ENCODE data around the gene RPL14. TPM values are rescaled to one million over a fixed set of nuclear protein-coding genes. Genes with fewer than 3 reads are reported as not detected.

Gene RPL14
- total RNA-seq (1,297 TPM), polyA plus RNA-seq (ENCODE audit: insufficient read depth in 1 of 8, insufficient read length in 8 of 8, low replicate concordance in 1 of 8) (1,000 to 10,000 TPM; 2,415 to 3,184 (median 2,685) TPM)
- long read RNA-seq, donor 1, full-length matches to known transcripts = 530 of 593 reads
- long read RNA-seq, donor 1, partial matches to known transcripts = 43 of 593 reads
- long read RNA-seq, donor 1, other reads (novel, unspliced or antisense) = 20 of 593 reads
- long read RNA-seq, donor 2, full-length matches to known transcripts = 125 of 146 reads
- long read RNA-seq, donor 2, partial matches to known transcripts = 16 of 146 reads
- long read RNA-seq, donor 2, other reads (novel, unspliced or antisense) = 5 of 146 reads
- long read RNA-seq, donor 3, full-length matches to known transcripts = 1,103 of 1,458 reads
- long read RNA-seq, donor 3, partial matches to known transcripts = 355 of 1,458 reads
- long read RNA-seq, donor 3, other reads (novel, unspliced or antisense) = 0 of 1,458 reads
- long read RNA-seq, donor 4, full-length matches to known transcripts = 746 of 902 reads
- long read RNA-seq, donor 4, partial matches to known transcripts = 136 of 902 reads
- long read RNA-seq, donor 4, other reads (novel, unspliced or antisense) = 20 of 902 reads
- long read RNA-seq, donor 5, full-length matches to known transcripts = 2,538 of 3,033 reads
- long read RNA-seq, donor 5, partial matches to known transcripts = 309 of 3,033 reads
- long read RNA-seq, donor 5, other reads (novel, unspliced or antisense) = 186 of 3,033 reads
- long read RNA-seq, donor 6, full-length matches to known transcripts = 1,974 of 2,519 reads
- long read RNA-seq, donor 6, partial matches to known transcripts = 523 of 2,519 reads
- long read RNA-seq, donor 6, other reads (novel, unspliced or antisense) = 22 of 2,519 reads
- long read RNA-seq, donor 7, full-length matches to known transcripts = 1,257 of 1,607 reads
- long read RNA-seq, donor 7, partial matches to known transcripts = 350 of 1,607 reads
- long read RNA-seq, donor 7, other reads (novel, unspliced or antisense) = 0 of 1,607 reads
- long read RNA-seq, donor 8, full-length matches to known transcripts = 1,266 of 1,532 reads
- long read RNA-seq, donor 8, partial matches to known transcripts = 206 of 1,532 reads
- long read RNA-seq, donor 8, other reads (novel, unspliced or antisense) = 60 of 1,532 reads
- long read RNA-seq, donor 9, full-length matches to known transcripts = 949 of 1,256 reads
- long read RNA-seq, donor 9, partial matches to known transcripts = 284 of 1,256 reads
- long read RNA-seq, donor 9, other reads (novel, unspliced or antisense) = 23 of 1,256 reads
- long read RNA-seq, donor 10, full-length matches to known transcripts = 1,735 of 2,028 reads
- long read RNA-seq, donor 10, partial matches to known transcripts = 193 of 2,028 reads
- long read RNA-seq, donor 10, other reads (novel, unspliced or antisense) = 100 of 2,028 reads
- long read RNA-seq, donor 11, full-length matches to known transcripts = 1,181 of 1,442 reads
- long read RNA-seq, donor 11, partial matches to known transcripts = 238 of 1,442 reads
- long read RNA-seq, donor 11, other reads (novel, unspliced or antisense) = 23 of 1,442 reads

DNA sequence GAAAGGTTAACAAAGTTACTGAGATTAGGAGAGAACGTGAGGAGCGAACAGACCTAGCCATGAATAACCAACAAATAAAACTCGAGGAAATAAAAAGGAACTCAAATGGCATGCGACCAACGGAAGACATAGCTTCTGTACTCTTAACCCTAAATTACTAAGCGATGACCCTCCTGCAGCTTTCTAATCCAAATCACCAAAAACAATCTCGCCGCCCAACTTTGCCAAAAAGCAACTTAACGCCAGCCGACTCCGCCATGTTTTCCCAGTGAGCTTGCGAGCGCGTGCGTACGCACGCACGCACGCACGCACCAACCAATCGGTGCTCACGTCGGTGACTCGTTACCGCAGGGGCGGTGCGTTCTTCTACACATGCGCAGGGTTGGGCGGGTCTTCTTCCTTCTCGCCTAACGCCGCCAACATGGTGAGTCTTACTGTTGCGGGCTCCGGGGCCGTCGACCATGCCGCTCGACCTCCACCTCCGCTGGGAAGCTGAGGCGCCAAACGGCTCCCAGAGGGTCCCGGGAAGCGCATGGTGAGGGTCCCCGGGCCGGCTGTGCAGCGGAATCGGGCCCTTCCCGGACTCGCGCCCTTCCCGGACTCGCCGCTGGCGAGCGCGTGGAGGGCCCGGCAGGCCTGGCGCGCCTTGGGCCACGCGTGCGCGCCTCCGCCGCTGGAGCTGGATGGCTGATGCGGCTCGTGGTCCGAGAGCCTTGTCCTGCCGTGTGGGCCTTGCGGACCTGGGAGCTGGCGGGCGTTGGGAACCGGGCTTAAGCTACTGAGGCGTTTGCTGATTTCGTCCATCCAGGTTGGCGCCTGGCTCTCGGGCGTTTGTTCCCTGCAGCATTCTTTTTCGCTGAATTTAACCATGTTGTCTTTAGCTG lies at the start of gene RPL14:
TSS of gene RPL14 (plus strand) at position 400 of the 884 bp plus-strand sequence. CDS start at position 533, 133 bp downstream.
- H3K36me3 ChIP-seq (ENCODE audit: control insufficient read depth, insufficient read depth, low read length) = peaks cover 29% of the 10 kb centered on the region
- H3K4me1 ChIP-seq (ENCODE audit: control insufficient read depth, insufficient read depth, low read length) = peaks cover 19% of the 10 kb centered on the region
- H3K9me3 ChIP-seq (replicated peaks; ENCODE audit: control insufficient read depth, low read depth, low read length) = no peaks in the 10 kb centered on the region
- under 1% methylated on average over 71 of the region's 79 CpGs for WGBS (ENCODE audit: insufficient coverage)
- peak; percentile 99 for DNase-seq
- no peaks in the 10 kb centered on the region for H3K27me3 ChIP-seq (ENCODE audit: control insufficient read depth, insufficient read depth, low read length)
- peak within 1 kb of the TSS; percentile 92 for H3K27ac ChIP-seq (ENCODE audit: low read length)
- H3K4me3 ChIP-seq (ENCODE audit: low read length) = peak within 1 kb of the TSS; percentile 98

- Histone ChIP-seq H3K27ac (ENCODE audit: low read length) (no peak overlapping the region), H3K9me3 (replicated peaks; ENCODE audit: control insufficient read depth, low read depth, low read length) (no peaks in the 10 kb centered on the region), H3K27me3 (ENCODE audit: control insufficient read depth, insufficient read depth, low read length) (no peaks in the 10 kb centered on the region), H3K4me1 (ENCODE audit: control insufficient read depth, insufficient read depth, low read length) (no peaks in the 10 kb centered on the region), H3K36me3 (ENCODE audit: control insufficient read depth, insufficient read depth, low read length) (no peaks in the 10 kb centered on the region), H3K4me3 (ENCODE audit: low read length) (no peak overlapping the region)
- 83% methylated on average over 1 of the region's 3 CpGs for WGBS (ENCODE audit: insufficient coverage)
- DNase-seq = no peak
Measured at GRCh38 chr3:40407611-40408010, 49.5 kb upstream of the RPL14 start.

DNA sequence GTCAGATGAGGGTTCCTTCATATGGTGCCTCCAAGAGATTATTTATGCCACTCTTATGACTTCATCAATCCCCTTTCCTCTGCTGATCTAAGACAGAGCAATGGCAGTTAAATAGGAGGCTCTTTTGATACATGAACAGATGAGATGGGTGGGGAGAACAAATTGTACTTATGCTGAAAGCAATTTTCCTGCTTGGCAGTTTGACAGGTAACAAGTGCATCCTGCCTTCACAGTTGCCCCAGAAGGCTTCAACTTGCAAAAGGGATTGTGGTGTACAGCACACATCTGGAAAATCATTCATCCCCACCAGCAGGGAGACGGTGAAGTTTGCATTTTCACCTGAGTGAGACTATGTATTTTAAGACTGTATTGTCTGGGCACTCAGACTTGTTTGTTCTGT lies 42.9 kb upstream of the RPL14 start:
- no peak overlapping the region for H3K27ac ChIP-seq (ENCODE audit: low read length)
- no peaks in the 10 kb centered on the region for H3K36me3 ChIP-seq (ENCODE audit: control insufficient read depth, insufficient read depth, low read length)
- no peak overlapping the region for H3K4me3 ChIP-seq (ENCODE audit: low read length)
- H3K27me3 ChIP-seq (ENCODE audit: control insufficient read depth, insufficient read depth, low read length) = no peaks in the 10 kb centered on the region
- no CpG with 5 or more reads among the region's 1 CpG for WGBS (ENCODE audit: insufficient coverage)
- DNase-seq = no peak
- no peaks in the 10 kb centered on the region for H3K9me3 ChIP-seq (replicated peaks; ENCODE audit: control insufficient read depth, low read depth, low read length)
- H3K4me1 ChIP-seq (ENCODE audit: control insufficient read depth, insufficient read depth, low read length) = no peaks in the 10 kb centered on the region

GRCh38 chr3:40417845-40418543 lies 39.1 kb upstream of the RPL14 start:
- DNase-seq = no peak
- Histone ChIP-seq H3K4me1 (ENCODE audit: control insufficient read depth, insufficient read depth, low read length) (no peaks in the 10 kb centered on the region), H3K27me3 (ENCODE audit: control insufficient read depth, insufficient read depth, low read length) (no peaks in the 10 kb centered on the region), H3K36me3 (ENCODE audit: control insufficient read depth, insufficient read depth, low read length) (no peaks in the 10 kb centered on the region), H3K9me3 (replicated peaks; ENCODE audit: control insufficient read depth, low read depth, low read length) (no peaks in the 10 kb centered on the region), H3K4me3 (ENCODE audit: low read length) (no peak overlapping the region), H3K27ac (ENCODE audit: low read length) (no peak overlapping the region)
- WGBS (ENCODE audit: insufficient coverage) = no CpG with 5 or more reads among the region's 2 CpGs

DNA sequence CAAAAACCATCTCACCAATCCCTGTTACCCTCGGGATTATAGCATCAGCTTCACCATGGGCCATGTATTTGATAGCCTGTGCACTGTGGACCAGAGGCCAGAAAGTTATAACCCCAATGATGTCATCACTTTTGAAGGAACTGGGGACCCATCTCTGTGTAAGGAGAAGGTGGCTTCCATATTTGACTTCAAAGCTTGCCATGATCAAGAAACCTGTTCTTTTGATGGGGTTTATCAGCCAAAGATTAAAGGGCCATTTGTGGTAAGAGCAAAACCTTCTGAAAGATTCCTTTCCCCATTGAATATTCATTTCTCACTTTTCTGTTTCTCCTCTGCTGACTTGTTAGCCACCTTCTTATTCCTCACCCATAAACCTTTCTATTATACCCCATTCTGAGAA lies 34.3 kb upstream of the RPL14 start:
- no peak for DNase-seq
- H3K4me1 ChIP-seq (ENCODE audit: control insufficient read depth, insufficient read depth, low read length) = no peaks in the 10 kb centered on the region
- 83% methylated on average over 1 of the region's 1 CpG for WGBS (ENCODE audit: insufficient coverage)
- no peaks in the 10 kb centered on the region for H3K9me3 ChIP-seq (replicated peaks; ENCODE audit: control insufficient read depth, low read depth, low read length)
- no peak overlapping the region for H3K27ac ChIP-seq (ENCODE audit: low read length)
- H3K36me3 ChIP-seq (ENCODE audit: control insufficient read depth, insufficient read depth, low read length) = no peaks in the 10 kb centered on the region
- no peak overlapping the region for H3K4me3 ChIP-seq (ENCODE audit: low read length)
- no peaks in the 10 kb centered on the region for H3K27me3 ChIP-seq (ENCODE audit: control insufficient read depth, insufficient read depth, low read length)

DNA sequence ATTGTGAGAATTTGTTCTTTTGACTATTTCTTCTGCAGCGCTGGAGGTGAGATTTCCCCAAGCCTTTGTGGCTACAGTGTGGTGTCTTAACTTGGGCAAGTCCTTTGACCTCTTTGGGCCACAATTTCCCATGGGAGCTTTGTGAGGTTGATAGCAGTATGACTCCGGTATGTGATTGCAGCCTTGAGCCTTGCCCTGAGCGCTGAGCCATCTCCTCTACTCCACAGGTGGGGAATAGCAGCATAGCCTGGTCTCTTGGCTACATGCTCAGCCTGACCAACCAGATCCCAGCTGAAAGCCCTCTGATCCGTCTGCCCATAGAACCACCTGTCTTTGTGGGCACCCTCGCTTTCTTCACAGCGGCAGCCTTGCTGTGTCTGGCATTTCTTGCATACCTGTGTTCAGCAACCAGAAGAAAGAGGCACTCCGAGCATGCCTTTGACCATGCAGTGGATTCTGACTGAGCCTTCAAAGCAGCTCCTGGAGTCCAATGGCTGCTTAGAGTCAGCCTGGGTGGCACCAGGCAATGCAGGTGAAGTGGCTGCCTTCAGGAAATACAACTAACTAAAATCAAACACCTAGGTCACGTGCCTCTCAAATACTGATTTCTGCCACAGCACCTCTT lies 30.0 kb upstream of the RPL14 start:
- 90% methylated on average over 4 of the region's 8 CpGs for WGBS (ENCODE audit: insufficient coverage)
- no peaks in the 10 kb centered on the region for H3K27me3 ChIP-seq (ENCODE audit: control insufficient read depth, insufficient read depth, low read length)
- no peak overlapping the region for H3K4me3 ChIP-seq (ENCODE audit: low read length)
- no peak for DNase-seq
- no peaks in the 10 kb centered on the region for H3K9me3 ChIP-seq (replicated peaks; ENCODE audit: control insufficient read depth, low read depth, low read length)
- H3K27ac ChIP-seq (ENCODE audit: low read length) = no peak overlapping the region
- H3K36me3 ChIP-seq (ENCODE audit: control insufficient read depth, insufficient read depth, low read length) = no peaks in the 10 kb centered on the region
- H3K4me1 ChIP-seq (ENCODE audit: control insufficient read depth, insufficient read depth, low read length) = no peaks in the 10 kb centered on the region

- Histone ChIP-seq H3K4me3 (ENCODE audit: low read length) (no peak overlapping the region), H3K4me1 (ENCODE audit: control insufficient read depth, insufficient read depth, low read length) (no peaks in the 10 kb centered on the region), H3K27me3 (ENCODE audit: control insufficient read depth, insufficient read depth, low read length) (no peaks in the 10 kb centered on the region), H3K9me3 (replicated peaks; ENCODE audit: control insufficient read depth, low read depth, low read length) (no peaks in the 10 kb centered on the region), H3K27ac (ENCODE audit: low read length) (no peak overlapping the region), H3K36me3 (ENCODE audit: control insufficient read depth, insufficient read depth, low read length) (no peaks in the 10 kb centered on the region)
- no CpG with 5 or more reads among the region's 2 CpGs for WGBS (ENCODE audit: insufficient coverage)
- DNase-seq = no peak
Measured at GRCh38 chr3:40432793-40433192, 24.3 kb upstream of the RPL14 start.

DNA sequence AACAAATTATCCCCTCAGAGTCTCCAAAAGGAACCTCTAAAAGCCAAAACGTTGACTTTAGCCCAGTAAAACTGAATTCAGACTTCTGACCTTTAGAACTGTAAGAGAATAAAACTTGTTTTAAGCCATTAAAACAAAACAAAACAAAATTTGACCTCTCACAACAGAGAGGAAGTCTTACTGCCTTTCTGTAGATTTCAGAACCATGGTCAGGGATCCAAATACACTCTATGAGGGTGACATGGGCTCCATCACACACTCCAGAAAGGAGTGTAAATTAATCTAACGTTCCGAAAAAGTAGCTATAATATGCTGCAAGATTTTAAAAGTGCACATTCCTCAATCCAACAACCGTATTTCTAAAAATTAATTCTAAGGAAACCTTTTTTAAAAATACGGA lies 19.2 kb upstream of the RPL14 start:
- DNase-seq = no peak
- Histone ChIP-seq H3K36me3 (ENCODE audit: control insufficient read depth, insufficient read depth, low read length) (no peaks in the 10 kb centered on the region), H3K27ac (ENCODE audit: low read length) (no peak overlapping the region), H3K9me3 (replicated peaks; ENCODE audit: control insufficient read depth, low read depth, low read length) (no peaks in the 10 kb centered on the region), H3K4me3 (ENCODE audit: low read length) (no peak overlapping the region), H3K4me1 (ENCODE audit: control insufficient read depth, insufficient read depth, low read length) (no peaks in the 10 kb centered on the region), H3K27me3 (ENCODE audit: control insufficient read depth, insufficient read depth, low read length) (no peaks in the 10 kb centered on the region)
- WGBS (ENCODE audit: insufficient coverage) = no CpG with 5 or more reads among the region's 5 CpGs

Measured in muscle of leg (tissue), 16 donors.